Dedifferentiated amniotic fluid mesenchymal stem cell (primary cell): Measurements from ENCODE around the gene MFSD6.
A peak's percentile ranks its signal among the peaks of the same experiment; 100 is the strongest.
"Not testable (repeated sequence)": the region's sequence is repeated elsewhere in the genome, so short reads cannot be mapped to it uniquely, and the experiment has no call there.

Experiments used
- DNase-seq: peaks from one replicate; pipeline ENCODE4 v3.0.0-alpha.2; 2016; ENCODE audit errors: extremely low spot score

Gene MFSD6

DNA sequence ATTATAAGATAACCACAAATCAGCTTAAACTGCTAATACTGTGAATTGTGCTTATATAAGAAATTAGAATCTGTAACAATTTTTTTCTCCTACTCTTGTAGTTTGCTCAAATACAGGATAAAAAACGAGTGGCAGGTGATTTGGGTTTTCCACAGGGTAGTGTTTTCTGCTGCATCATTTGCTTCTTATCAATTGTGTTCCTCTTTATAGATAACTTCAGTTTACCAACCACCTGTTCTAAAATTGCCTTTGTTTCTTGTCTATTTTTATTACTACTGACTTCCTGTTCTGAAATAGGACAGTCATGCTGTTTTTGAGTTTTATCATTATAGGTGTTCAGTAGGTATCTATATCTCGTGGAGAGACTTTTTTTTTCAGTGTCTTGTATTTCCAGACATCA lies 56.9 kb downstream of the MFSD6 start:
- DNase-seq, result no peak

GRCh38 chr2:190466819-190467446 lies 58.8 kb downstream of the MFSD6 start:
- DNase-seq, result no peak

GRCh38 chr2:190467575-190468083 lies 59.5 kb downstream of the MFSD6 start:
- peak; percentile 19 for DNase-seq

DNA sequence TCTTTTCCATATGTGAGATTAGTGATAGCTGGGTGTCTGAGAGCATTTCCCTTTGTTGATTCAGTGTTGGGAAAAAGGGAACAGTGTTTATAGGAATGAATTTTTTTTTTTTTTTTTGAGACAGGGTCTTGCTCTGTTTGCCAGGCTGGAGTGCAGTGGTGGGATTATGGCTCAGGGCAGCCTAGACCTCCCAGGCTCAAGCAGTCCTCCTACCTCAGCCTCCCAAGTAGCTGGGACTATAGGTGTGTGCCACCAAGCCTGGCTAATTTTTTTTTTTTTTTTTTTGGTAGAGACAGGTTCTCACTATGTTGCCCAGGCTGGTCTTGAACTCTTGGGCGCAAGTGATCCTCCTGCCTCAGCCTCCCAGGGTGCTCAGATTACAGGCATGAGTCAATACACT lies 60.2 kb downstream of the MFSD6 start:
- DNase-seq, result not testable (repeated sequence)

- DNase-seq, result peak; percentile 95
These were observed 60.8 kb downstream of the MFSD6 start for GRCh38 chr2:190468814-190469569.

- DNase-seq, result no peak
These were observed 61.6 kb downstream of the MFSD6 start for GRCh38 chr2:190469771-190470170.

- no peak for DNase-seq
These were observed 62.2 kb downstream of the MFSD6 start for GRCh38 chr2:190470256-190470826.

- DNase-seq, result no peak
These were observed 69.7 kb downstream of the MFSD6 start for GRCh38 chr2:190477661-190478454.

DNA sequence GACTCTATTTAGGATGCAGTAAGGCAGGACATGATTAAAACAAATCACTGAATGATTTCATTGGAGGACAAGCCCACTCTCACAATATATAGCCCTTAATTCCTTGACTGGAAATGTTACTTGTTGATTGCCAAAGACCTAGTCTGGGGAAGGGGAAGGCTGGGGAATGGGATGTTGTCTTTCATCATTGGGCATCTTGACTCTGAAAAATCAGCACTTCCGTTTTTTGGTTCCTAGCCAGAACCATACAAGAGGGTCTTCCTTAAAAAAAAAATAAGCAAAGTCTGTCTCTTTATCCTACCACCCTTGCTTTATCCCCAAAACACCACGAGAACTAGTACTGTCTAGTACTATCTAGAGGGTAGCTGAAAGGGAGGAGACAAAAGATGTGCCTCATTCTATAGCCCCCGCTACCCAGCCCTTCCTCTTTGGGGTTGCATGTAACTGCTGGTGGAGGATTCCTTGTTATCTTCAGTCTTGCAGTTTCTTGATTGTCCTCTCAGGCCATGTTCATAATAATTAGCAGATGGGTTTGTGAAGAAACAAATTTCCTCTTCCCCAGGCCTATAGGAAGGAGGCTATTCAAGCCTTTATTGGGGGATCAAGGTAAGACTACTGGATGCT lies 70.5 kb downstream of the MFSD6 start:
- no peak for DNase-seq

GRCh38 chr2:190481339-190481738 lies 73.2 kb downstream of the MFSD6 start:
- no peak for DNase-seq

DNA sequence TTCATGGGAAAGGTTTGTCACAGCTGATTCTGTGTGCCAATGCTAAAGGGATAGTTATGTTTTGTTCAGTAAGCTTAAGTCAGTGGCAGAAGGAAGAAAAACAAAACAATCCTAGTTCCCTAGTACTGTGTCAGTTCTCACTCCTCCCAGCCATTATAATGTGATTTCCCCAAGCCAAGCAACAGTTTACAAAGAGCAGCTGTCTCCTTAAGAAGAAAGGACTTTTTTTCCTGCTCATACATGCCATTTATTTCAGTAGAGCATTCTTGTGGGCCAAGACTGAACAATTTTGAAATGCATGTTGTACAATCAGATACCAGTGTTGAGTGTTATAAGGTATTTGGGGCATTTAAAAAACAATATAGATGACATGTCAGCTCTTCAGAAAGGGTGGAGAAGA lies 74.3 kb downstream of the MFSD6 start:
- DNase-seq, result no peak

GRCh38 chr2:190486037-190486623 lies 78.0 kb downstream of the MFSD6 start:
- no peak for DNase-seq

DNA sequence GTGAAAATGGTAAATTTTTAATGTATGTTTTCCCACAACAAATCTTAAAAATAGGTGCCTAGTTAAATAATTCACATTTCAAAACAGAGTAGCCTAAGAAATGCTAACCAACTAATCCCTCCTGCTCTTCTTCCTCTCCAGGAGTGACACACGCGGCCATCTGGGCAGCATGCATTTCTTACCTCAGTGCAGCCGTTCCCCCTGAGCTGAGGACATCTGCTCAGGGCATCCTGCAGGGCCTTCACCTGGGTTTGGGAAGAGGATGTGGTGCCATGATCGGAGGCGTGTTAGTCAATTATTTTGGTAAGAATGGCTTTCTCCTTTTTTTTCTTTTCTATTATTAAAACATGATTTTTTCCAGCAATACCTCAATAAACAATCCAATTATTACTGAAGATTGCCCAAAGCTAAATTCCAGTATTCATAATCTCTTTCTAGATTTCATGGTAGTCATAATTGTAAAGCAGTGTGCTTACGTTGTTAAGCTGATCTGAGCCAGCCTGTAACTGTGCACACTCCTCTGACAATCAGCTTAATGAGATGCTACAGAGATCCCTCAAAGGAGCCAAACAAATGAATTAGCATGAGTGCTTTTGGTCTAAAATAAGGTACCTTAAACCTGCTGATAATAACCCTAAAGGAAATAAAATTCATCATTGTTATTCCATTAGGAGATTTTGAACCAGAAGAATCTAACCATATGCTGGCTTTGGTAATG lies 80.5 kb downstream of the MFSD6 start:
- no peak for DNase-seq

GRCh38 chr2:190489475-190489874 lies 81.3 kb downstream of the MFSD6 start:
- DNase-seq, result no peak

DNA sequence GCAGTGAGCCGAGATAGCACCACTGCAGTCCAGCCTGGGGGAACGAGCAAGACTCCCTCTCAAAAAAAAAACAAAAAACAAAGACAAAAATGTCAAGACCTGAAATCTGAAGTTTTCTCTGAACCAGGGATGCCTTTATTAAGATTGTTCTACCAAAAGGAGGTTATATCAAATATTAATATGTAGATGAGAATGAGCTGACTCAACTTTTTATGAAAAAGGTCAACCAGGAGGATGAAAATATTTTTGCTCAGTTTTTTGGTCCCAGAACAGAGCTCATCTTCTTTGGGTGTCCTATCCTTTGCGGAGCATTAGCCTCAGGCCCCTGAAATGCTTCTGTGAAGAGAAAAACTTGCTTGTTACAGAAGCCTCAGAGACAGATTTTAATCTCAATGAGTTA lies 82.3 kb downstream of the MFSD6 start:
- no peak for DNase-seq

GRCh38 chr2:190493095-190493494 lies 84.9 kb downstream of the MFSD6 start:
- DNase-seq, result no peak

DNA sequence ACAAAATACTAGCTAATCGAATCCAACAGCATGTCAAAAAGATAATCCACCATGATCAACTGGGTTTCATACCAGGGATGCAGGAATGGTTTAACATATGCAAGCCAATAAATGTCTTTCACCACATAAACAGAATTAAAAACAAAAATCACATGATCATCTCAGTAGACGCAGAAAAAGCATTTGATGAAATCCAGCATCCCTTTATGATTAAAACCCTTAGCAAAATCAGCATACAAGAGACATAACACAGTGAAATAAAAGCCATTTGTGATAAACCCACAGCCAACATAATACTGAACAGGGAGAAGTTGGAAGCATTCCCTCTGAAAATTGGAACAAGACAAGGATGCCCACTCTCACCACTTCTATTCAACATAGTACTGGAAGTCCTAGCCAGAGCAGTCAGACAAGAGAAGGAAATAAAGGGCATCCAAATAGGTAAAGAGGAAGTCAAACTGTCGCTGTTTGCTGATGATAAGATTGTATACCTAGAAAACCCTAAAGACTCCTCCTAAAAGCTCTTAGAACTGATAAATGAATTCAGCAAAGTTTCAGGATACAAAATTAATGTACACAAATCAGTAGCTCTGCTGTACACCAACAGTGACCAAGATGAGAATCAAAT lies 86.6 kb downstream of the MFSD6 start:
- not testable (repeated sequence) for DNase-seq

DNA sequence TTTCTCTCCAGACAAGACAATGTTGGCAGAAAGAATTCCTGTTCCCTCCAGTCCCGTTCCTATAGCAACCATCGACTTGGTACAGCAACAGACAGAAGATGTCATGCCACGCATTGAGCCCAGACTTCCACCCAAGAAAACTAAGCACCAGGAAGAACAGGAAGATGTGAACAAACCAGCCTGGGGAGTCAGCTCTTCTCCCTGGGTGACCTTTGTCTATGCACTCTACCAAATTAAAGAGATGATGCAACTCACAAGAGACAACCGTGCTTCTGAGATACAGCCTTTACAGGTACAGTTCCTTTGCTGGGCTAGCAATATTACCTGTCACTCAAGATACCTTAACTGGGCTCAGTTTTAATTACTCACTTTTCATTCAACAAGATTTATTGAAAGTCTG lies 89.3 kb downstream of the MFSD6 start:
- no peak for DNase-seq

DNA sequence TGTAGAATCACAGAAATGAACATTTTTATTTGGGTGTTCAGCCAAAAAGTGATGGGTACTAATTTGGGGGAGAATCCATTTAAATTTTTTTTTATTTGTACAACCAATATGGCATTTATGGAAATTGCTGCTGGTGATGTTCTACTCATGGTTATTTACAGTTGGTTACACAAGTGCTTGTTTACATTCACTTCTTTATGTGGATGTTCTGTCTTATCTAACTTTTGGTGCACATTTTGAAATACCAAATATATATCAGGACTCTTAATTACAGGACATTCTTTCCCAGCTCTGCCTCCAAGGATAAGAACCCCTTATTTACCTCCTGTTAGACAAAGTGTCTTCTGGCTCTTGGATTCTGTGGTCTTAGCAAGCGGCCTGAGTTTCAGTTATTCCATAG lies 91.1 kb downstream of the MFSD6 start:
- DNase-seq, result no peak

DNA sequence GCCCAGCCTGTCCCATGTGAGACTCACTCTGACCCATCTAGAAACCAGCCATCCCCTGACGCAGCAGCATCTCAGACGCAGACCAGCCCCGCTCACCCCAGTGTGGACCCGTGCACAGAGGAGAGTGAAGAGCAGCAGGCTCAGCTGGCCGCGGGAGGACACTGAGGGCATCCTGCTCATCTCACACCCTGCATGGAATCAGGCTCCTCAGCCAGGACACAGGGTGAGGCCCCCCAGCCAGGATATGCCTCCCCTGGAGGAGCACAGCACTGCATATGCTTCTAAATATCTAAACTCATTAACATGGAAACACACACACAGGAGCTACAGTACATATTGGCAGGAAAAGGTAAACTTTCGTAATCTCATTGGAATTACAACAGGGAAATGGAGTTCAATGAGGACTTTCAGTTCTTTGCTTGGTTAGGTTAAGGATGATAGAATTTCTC lies 91.9 kb downstream of the MFSD6 start:
- no peak for DNase-seq
